Measurements from ENCODE around the gene DNAH8. TPM values are rescaled to one million over a fixed set of nuclear protein-coding genes. Genes with fewer than 3 reads are reported as not detected.

Gene DNAH8
- polyA plus RNA-seq, 1 of the 3 experiments (the other 2 are of a cell fraction), result not detected

GRCh38 chr6:38676236-38676973 is 38.7 kb upstream of the DNAH8 start:
- WGBS (ENCODE audit: low lambda C conversion rate), result 98% methylated on average over 2 of the region's 2 CpGs
- H3K36me3 ChIP-seq (replicated peaks in 1 of 2; ENCODE audit: control insufficient read depth in 1 of 2, insufficient read depth in 2 of 2, low read length in 1 of 2), result peaks cover 32 to 44% of the 10 kb centered on the region in 2 experiments
- H3K79me2 ChIP-seq (ENCODE audit: insufficient read depth), result no peaks in the 10 kb centered on the region
- H3K27ac ChIP-seq (ENCODE audit: low read depth in 2 of 2, low read length in 1 of 2), result no peak overlapping the region
- no peak overlapping the region for H2AFZ ChIP-seq (ENCODE audit: low read depth)
- DNase-seq, result no peak
- H3K9me2 ChIP-seq, result no peaks in the 10 kb centered on the region
- H3K9ac ChIP-seq, result no peak overlapping the region
- peaks cover 17% of the 10 kb centered on the region for H3F3A ChIP-seq (replicated peaks; ENCODE audit: insufficient read depth)
- TF ChIP-seq CTCF (IDR thresholded peaks at IDR 0.05), result no peak
- TF ChIP-seq FOXJ3 (CRISPR knock-in tag; IDR thresholded peaks at IDR 0.05), result no peak
- no peak for TF ChIP-seq YY1 (IDR thresholded peaks at IDR 0.05; ENCODE audit: low read depth)
- TF ChIP-seq, protein P1, sequence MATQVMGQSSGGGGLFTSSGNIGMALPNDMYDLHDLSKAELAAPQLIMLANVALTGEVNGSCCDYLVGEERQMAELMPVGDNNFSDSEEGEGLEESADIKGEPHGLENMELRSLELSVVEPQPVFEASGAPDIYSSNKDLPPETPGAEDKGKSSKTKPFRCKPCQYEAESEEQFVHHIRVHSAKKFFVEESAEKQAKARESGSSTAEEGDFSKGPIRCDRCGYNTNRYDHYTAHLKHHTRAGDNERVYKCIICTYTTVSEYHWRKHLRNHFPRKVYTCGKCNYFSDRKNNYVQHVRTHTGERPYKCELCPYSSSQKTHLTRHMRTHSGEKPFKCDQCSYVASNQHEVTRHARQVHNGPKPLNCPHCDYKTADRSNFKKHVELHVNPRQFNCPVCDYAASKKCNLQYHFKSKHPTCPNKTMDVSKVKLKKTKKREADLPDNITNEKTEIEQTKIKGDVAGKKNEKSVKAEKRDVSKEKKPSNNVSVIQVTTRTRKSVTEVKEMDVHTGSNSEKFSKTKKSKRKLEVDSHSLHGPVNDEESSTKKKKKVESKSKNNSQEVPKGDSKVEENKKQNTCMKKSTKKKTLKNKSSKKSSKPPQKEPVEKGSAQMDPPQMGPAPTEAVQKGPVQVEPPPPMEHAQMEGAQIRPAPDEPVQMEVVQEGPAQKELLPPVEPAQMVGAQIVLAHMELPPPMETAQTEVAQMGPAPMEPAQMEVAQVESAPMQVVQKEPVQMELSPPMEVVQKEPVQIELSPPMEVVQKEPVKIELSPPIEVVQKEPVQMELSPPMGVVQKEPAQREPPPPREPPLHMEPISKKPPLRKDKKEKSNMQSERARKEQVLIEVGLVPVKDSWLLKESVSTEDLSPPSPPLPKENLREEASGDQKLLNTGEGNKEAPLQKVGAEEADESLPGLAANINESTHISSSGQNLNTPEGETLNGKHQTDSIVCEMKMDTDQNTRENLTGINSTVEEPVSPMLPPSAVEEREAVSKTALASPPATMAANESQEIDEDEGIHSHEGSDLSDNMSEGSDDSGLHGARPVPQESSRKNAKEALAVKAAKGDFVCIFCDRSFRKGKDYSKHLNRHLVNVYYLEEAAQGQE (IDR thresholded peaks at IDR 0.05; ENCODE audit: low read depth, low read length), result no peak
- TF ChIP-seq JUND (IDR thresholded peaks at IDR 0.05), result no peak
- TF ChIP-seq MEF2A (IDR thresholded peaks at IDR 0.05; ENCODE audit: borderline replicate concordance, low read depth), result no peak
- no peak for TF ChIP-seq ELF1 (IDR thresholded peaks at IDR 0.05)
- no peak for TF ChIP-seq POLR2AphosphoS5 (IDR thresholded peaks at IDR 0.05; ENCODE audit: low read depth, low read length)
- TF ChIP-seq SIN3A (IDR thresholded peaks at IDR 0.05; ENCODE audit: borderline replicate concordance, low read depth, low read length), result no peak
- no peak for TF ChIP-seq RAD21 (IDR thresholded peaks at IDR 0.05; ENCODE audit: low read length)
- TF ChIP-seq, protein P2, sequence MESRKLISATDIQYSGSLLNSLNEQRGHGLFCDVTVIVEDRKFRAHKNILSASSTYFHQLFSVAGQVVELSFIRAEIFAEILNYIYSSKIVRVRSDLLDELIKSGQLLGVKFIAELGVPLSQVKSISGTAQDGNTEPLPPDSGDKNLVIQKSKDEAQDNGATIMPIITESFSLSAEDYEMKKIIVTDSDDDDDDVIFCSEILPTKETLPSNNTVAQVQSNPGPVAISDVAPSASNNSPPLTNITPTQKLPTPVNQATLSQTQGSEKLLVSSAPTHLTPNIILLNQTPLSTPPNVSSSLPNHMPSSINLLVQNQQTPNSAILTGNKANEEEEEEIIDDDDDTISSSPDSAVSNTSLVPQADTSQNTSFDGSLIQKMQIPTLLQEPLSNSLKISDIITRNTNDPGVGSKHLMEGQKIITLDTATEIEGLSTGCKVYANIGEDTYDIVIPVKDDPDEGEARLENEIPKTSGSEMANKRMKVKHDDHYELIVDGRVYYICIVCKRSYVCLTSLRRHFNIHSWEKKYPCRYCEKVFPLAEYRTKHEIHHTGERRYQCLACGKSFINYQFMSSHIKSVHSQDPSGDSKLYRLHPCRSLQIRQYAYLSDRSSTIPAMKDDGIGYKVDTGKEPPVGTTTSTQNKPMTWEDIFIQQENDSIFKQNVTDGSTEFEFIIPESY (IDR thresholded peaks at IDR 0.05; ENCODE audit: borderline replicate concordance, low read depth), result no peak
- TF ChIP-seq, protein P3, sequence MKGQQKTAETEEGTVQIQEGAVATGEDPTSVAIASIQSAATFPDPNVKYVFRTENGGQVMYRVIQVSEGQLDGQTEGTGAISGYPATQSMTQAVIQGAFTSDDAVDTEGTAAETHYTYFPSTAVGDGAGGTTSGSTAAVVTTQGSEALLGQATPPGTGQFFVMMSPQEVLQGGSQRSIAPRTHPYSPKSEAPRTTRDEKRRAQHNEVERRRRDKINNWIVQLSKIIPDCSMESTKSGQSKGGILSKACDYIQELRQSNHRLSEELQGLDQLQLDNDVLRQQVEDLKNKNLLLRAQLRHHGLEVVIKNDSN (IDR thresholded peaks at IDR 0.05; ENCODE audit: borderline replicate concordance, low read depth), result no peak
- no peak for TF ChIP-seq IRF3 (IDR thresholded peaks at IDR 0.05; ENCODE audit: low read depth, low read length)
- no peak overlapping the region for H3K4me2 ChIP-seq
- no peaks in the 10 kb centered on the region for H3K27me3 ChIP-seq (ENCODE audit: insufficient read depth)
- no peaks in the 10 kb centered on the region for H3K9me3 ChIP-seq
- H3K4me3 ChIP-seq (ENCODE audit: low read depth in 2 of 2, low read length in 1 of 2), result no peak overlapping the region
- no peaks in the 10 kb centered on the region for H3K4me1 ChIP-seq (ENCODE audit: control insufficient read depth in 1 of 2, insufficient read depth in 2 of 2, low read depth in 1 of 2, low read length in 1 of 2)
- POLR2A ChIA-PET, result no interaction called here
- CTCF ChIA-PET, result interaction anchor here (0.6 to 1.5 kb wide), 4 partner anchors 15 to 336 kb away, joined by 3 to 4 read pairs (median 3); no protein-coding TSS in a partner anchor
- no peaks in the 10 kb centered on the region for H4K20me1 ChIP-seq (ENCODE audit: insufficient read depth)
